GM19438 (cell line): ENCODE results near the gene UBE2Z.
"Not testable (repeated sequence)": the region's sequence is repeated elsewhere in the genome, so short reads cannot be mapped to it uniquely, and the experiment has no call there.

Source experiments
- ATAC-seq: cut with Tn5 transposase; IDR thresholded peaks from one replicate; pipeline ENCODE4 v1.9.1; 2021; ENCODE audit warnings: low read depth; ENCODE audit not compliant: unreplicated experiment

The UBE2Z gene

GRCh38 chr17:48903401-48903800 is 4.8 kb upstream of the UBE2Z start:
- no peak for ATAC-seq

- ATAC-seq = no peak
Observed at GRCh38 chr17:48904428-48904827, 3.8 kb upstream of the UBE2Z start.

- ATAC-seq = no peak
Observed at GRCh38 chr17:48905987-48906515, 2.2 kb upstream of the UBE2Z start.

- ATAC-seq = peak; percentile 7
Observed at GRCh38 chr17:48907713-48908046, 527 bp upstream of the UBE2Z start.

- ATAC-seq = peak; percentile 33
Observed at GRCh38 chr17:48908853-48909394, 717 bp downstream of the UBE2Z start.

GRCh38 chr17:48909783-48910182 is 1.6 kb downstream of the UBE2Z start:
- no peak for ATAC-seq

GRCh38 chr17:48910370-48910769 is 2.2 kb downstream of the UBE2Z start:
- no peak for ATAC-seq

GRCh38 chr17:48912476-48912875 is 4.3 kb downstream of the UBE2Z start:
- ATAC-seq = no peak

GRCh38 chr17:48915459-48916282 is 7.5 kb downstream of the UBE2Z start:
- peak; percentile 85 for ATAC-seq

GRCh38 chr17:48925251-48925990 is 17.2 kb downstream of the UBE2Z start:
- no peak for ATAC-seq

GRCh38 chr17:48925991-48926342 is 17.8 kb downstream of the UBE2Z start:
- no peak for ATAC-seq

GRCh38 chr17:48927978-48928745 is 20.0 kb downstream of the UBE2Z start:
- ATAC-seq = no peak

- no peak for ATAC-seq
Observed at GRCh38 chr17:48928876-48929811, 20.9 kb downstream of the UBE2Z start.

GRCh38 chr17:48929812-48930165 is 21.6 kb downstream of the UBE2Z start:
- ATAC-seq = no peak

GRCh38 chr17:48930435-48930873 is 22.2 kb downstream of the UBE2Z start:
- ATAC-seq = no peak

- no peak for ATAC-seq
Observed at GRCh38 chr17:48933035-48933434, 24.8 kb downstream of the UBE2Z start.

GRCh38 chr17:48944515-48945260 is 36.5 kb downstream of the UBE2Z start, which contains the start of gene SNF8:
TSS of gene SNF8 (minus strand) at chr17:48944842. CDS start at chr17:48944734, 108 bp downstream.
- peak; percentile 89 for ATAC-seq

GRCh38 chr17:48945261-48945651 is 37.0 kb downstream of the UBE2Z start:
- not testable (repeated sequence) for ATAC-seq

- ATAC-seq = no peak
Observed at GRCh38 chr17:48951572-48951971, 43.4 kb downstream of the UBE2Z start.
